ENCODE measurements around the gene PRPSAP2.
"Not testable (repeated sequence)": the region's sequence is repeated elsewhere in the genome, so short reads cannot be mapped to it uniquely, and the experiment has no call there.

PRPSAP2 gene

DNA sequence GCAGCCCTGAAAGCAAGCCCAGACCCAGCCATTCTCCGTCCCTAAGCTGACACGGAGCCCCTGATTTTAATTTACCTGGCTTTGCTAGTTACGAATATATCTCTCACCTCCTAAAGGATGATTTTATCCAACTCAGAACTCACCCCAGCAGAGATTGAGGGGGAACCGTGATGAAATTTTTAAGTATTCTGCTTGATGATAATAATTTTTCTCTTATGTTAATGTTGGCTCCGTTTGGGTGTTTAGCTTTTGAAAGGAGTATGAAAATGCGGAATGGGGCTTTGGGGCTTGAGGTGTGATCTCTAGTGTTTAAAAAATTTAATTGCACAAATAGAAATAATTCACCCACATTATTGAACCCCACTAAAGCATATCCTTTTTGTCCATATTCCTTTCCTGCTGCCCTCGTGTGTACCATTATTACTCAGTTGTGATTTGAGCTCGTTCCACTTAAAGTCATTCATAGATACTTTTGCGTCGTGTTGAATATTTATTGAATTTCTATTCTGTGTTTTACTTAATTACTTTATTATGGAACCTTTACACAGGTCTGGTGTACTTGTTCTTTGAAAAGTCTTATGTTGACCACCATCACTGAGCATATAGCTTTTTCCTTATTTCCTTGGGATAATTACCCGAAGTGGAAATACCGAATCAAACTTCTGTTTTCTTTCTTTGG is 775 bp downstream of the PRPSAP2 start:
- Histone ChIP-seq H3K4me3 (ENCODE audit: low read length) (peak overlapping the region; percentile 91), H3K9ac (ENCODE audit: low read depth, low read length) (peak overlapping the region; percentile 91), H3K4me1 (ENCODE audit: insufficient read depth, low read length) (no peaks in the 10 kb centered on the region), H3K9me3 (ENCODE audit: insufficient read depth, low read depth, low read length) (no peaks in the 10 kb centered on the region), H3K27me3 (ENCODE audit: insufficient read depth, low read length) (no peaks in the 10 kb centered on the region), H3K27ac (ENCODE audit: low read length) (peak overlapping the region; percentile 44), H3K36me3 (ENCODE audit: insufficient read depth, low read depth, low read length) (peaks cover 6% of the 10 kb centered on the region; the same call in 1 of the 2 replicates)

DNA sequence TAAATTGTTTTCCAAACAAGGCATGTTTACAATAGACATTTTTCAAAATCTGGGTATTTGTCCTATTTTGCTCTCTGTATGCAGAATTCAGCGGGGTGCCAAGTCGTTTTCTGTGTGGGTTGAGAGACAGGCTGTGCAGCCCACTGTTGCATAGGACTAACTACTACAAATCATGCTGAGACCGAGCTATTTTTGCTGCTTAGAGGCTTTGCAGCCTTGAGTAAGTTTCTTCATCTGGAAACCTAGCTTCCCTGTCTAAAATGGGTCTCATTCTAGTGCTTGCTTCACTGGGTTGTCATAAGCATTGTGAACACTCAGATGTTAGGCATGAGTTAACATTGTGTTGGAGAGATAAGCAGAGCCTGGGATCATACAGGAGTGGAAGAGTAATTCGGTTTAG is 1.3 kb downstream of the PRPSAP2 start:
- peaks cover 6% of the 10 kb centered on the region; the same call in 1 of the 2 replicates for H3K36me3 ChIP-seq (ENCODE audit: insufficient read depth, low read depth, low read length)
- H3K9me3 ChIP-seq (ENCODE audit: insufficient read depth, low read depth, low read length) = no peaks in the 10 kb centered on the region
- H3K9ac ChIP-seq (ENCODE audit: low read depth, low read length) = peak overlapping the region; percentile 91; the same call in 1 of the 2 replicates
- no peak overlapping the region for H3K27ac ChIP-seq (ENCODE audit: low read length)
- no peaks in the 10 kb centered on the region for H3K27me3 ChIP-seq (ENCODE audit: insufficient read depth, low read length)
- no peaks in the 10 kb centered on the region for H3K4me1 ChIP-seq (ENCODE audit: insufficient read depth, low read length)
- H3K4me3 ChIP-seq (ENCODE audit: low read length) = peak overlapping the region; percentile 91

DNA sequence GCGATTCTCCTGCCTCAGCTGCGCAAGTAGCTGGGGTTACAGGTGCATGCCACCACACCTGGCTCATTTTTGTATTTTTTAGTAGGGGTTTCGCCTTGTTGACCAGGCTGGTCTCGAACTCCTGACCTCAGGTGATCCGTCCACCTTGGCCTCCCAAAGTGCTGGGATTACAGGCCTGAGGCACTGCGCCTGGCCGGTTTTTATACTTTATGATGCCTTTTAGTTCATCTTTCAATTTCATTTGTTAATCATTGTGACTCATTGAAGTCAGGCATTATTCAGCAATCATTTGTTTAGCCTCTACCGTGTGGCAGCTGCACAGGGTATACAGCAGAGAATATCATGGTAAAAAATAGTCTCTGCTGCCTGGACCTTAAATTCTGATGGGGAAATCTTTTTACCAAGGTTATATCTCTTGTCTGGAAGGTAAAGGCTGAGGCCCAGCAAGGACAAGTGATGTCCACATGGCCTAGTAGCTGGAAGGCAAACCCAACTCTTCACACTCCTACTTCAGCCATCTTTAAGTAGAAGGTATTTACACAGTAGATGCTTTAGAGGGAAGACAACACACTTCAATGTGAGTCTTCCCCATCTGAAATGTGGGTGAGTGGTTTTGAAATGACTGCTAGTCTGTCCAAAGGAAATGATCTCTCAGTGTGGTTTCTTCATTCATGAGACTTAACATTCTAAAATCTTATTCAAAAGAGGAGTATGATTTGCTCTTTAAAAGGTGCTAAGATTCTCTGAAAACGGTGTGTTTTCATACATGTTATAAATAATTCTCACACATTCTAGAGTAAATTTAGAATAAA is 2.4 kb downstream of the PRPSAP2 start:
- Histone ChIP-seq H3K4me1 (ENCODE audit: insufficient read depth, low read length) (no peaks in the 10 kb centered on the region), H3K36me3 (ENCODE audit: insufficient read depth, low read depth, low read length) (peaks cover 9% of the 10 kb centered on the region; the same call in 1 of the 2 replicates), H3K4me3 (ENCODE audit: low read length) (no peak overlapping the region; the same call in 1 of the 2 replicates), H3K27me3 (ENCODE audit: insufficient read depth, low read length) (no peaks in the 10 kb centered on the region), H3K9ac (ENCODE audit: low read depth, low read length) (no peak overlapping the region), H3K27ac (ENCODE audit: low read length) (no peak overlapping the region), H3K9me3 (ENCODE audit: insufficient read depth, low read depth, low read length) (no peaks in the 10 kb centered on the region)

GRCh38 chr17:18862011-18862410 is 4.1 kb downstream of the PRPSAP2 start:
- no peaks in the 10 kb centered on the region for H3K4me1 ChIP-seq (ENCODE audit: insufficient read depth, low read length)
- H3K4me3 ChIP-seq (ENCODE audit: low read length) = no peak overlapping the region
- H3K36me3 ChIP-seq (ENCODE audit: insufficient read depth, low read depth, low read length) = peaks cover 20% of the 10 kb centered on the region
- no peak overlapping the region for H3K27ac ChIP-seq (ENCODE audit: low read length)
- no peak overlapping the region for H3K9ac ChIP-seq (ENCODE audit: low read depth, low read length)
- H3K27me3 ChIP-seq (ENCODE audit: insufficient read depth, low read length) = no peaks in the 10 kb centered on the region
- H3K9me3 ChIP-seq (ENCODE audit: insufficient read depth, low read depth, low read length) = no peaks in the 10 kb centered on the region

GRCh38 chr17:18864996-18865395 is 7.1 kb downstream of the PRPSAP2 start:
- H3K36me3 ChIP-seq (ENCODE audit: insufficient read depth, low read depth, low read length) = peaks cover 46% of the 10 kb centered on the region
- not testable (repeated sequence) for H3K9me3 ChIP-seq (ENCODE audit: insufficient read depth, low read depth, low read length); H3K27ac ChIP-seq (ENCODE audit: low read length); H3K4me3 ChIP-seq (ENCODE audit: low read length); H3K27me3 ChIP-seq (ENCODE audit: insufficient read depth, low read length); H3K4me1 ChIP-seq (ENCODE audit: insufficient read depth, low read length); H3K9ac ChIP-seq (ENCODE audit: low read depth, low read length)

DNA sequence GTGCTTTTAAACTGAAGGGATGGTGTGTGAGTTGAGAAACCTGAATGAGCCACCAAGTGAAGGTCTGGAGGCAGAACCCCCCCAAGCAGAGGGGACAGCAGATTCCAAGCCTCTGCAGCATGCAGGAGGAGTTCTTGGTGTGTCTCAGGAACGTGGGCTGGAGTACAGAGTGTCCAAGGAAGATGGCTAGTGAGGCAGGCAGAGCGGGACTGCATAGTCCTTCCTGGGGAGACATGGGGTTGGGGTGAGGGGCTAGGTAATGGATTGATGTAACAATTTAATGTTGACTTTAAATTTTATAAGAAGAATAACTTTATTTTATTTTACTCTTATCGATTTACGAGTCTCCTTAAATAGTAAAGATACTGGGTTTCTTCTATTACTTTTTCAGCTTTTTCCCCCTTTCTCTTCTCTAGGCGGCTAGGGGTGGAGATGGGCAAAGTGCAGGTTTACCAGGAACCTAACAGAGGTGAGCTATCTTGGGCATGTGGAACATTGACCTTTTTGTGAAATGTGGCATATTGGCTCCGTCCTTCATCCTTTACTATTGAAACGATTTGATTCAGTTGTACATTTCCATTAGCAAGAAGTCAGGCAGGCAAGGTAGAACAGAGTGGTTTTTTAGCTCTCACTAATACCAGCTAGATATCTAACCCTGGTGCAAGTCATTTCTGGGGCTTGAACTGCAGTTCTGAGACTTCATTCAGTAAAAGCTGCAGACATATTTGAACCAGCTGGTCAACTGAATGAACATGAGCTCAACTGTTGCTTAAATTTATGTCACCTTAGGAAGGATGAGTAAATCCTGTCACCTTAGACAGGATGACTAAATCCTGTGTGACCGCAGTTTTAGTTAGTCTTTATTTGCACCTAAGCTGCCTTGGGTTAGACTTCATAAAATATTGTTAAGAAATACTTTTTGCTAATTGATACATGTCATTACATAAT is 9.2 kb downstream of the PRPSAP2 start:
- H3K27ac ChIP-seq (ENCODE audit: low read length) = no peak overlapping the region
- peaks cover 56% of the 10 kb centered on the region for H3K36me3 ChIP-seq (ENCODE audit: insufficient read depth, low read depth, low read length)

GRCh38 chr17:18877104-18877645 is 19.2 kb downstream of the PRPSAP2 start:
- H3K9ac ChIP-seq (ENCODE audit: low read depth, low read length) = no peak overlapping the region
- H3K27ac ChIP-seq (ENCODE audit: low read length) = no peak overlapping the region
- no peaks in the 10 kb centered on the region for H3K4me1 ChIP-seq (ENCODE audit: insufficient read depth, low read length)
- H3K9me3 ChIP-seq (ENCODE audit: insufficient read depth, low read depth, low read length) = no peaks in the 10 kb centered on the region
- no peaks in the 10 kb centered on the region for H3K27me3 ChIP-seq (ENCODE audit: insufficient read depth, low read length)
- peaks cover 81% of the 10 kb centered on the region for H3K36me3 ChIP-seq (ENCODE audit: insufficient read depth, low read depth, low read length)
- H3K4me3 ChIP-seq (ENCODE audit: low read length) = no peak overlapping the region

More for the DNA sequence above, 9.2 kb downstream of the PRPSAP2 start:
- Histone ChIP-seq H3K27me3 (ENCODE audit: insufficient read depth, low read length) (no peaks in the 10 kb centered on the region), H3K4me1 (ENCODE audit: insufficient read depth, low read length) (no peaks in the 10 kb centered on the region), H3K9me3 (ENCODE audit: insufficient read depth, low read depth, low read length) (no peaks in the 10 kb centered on the region), H3K9ac (ENCODE audit: low read depth, low read length) (no peak overlapping the region), H3K4me3 (ENCODE audit: low read length) (no peak overlapping the region)

- no peak overlapping the region for H3K27ac ChIP-seq (ENCODE audit: low read length)
- H3K36me3 ChIP-seq (ENCODE audit: insufficient read depth, low read depth, low read length) = peaks cover 77% of the 10 kb centered on the region
- H3K4me1 ChIP-seq (ENCODE audit: insufficient read depth, low read length) = no peaks in the 10 kb centered on the region
- no peaks in the 10 kb centered on the region for H3K27me3 ChIP-seq (ENCODE audit: insufficient read depth, low read length)
- H3K4me3 ChIP-seq (ENCODE audit: low read length) = no peak overlapping the region
- H3K9ac ChIP-seq (ENCODE audit: low read depth, low read length) = no peak overlapping the region
- no peaks in the 10 kb centered on the region; the same call in 1 of the 2 replicates for H3K9me3 ChIP-seq (ENCODE audit: insufficient read depth, low read depth, low read length)
Measured at GRCh38 chr17:18888766-18889290, 30.9 kb downstream of the PRPSAP2 start.

DNA sequence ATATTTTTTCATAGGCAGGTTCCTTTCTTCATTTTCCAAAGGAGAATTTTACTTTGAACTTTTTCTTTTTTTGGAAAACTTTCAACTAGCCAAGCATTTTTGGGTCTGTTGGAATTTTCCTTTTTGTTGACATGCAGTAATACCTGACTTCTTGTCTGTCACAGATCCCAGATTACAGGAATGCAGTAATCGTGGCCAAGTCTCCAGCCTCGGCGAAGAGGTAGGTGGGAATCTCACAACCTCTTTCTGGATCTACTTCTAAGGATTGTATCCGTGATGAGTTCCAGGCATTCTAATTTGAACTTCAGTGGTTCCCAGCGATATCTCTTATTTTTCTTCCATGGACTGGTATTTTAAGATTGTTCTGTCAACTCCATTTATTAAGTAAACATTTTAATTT is 31.7 kb downstream of the PRPSAP2 start:
- Histone ChIP-seq H3K27me3 (ENCODE audit: insufficient read depth, low read length) (no peaks in the 10 kb centered on the region), H3K36me3 (ENCODE audit: insufficient read depth, low read depth, low read length) (peaks cover 72% of the 10 kb centered on the region), H3K4me1 (ENCODE audit: insufficient read depth, low read length) (no peaks in the 10 kb centered on the region), H3K27ac (ENCODE audit: low read length) (no peak overlapping the region), H3K9me3 (ENCODE audit: insufficient read depth, low read depth, low read length) (no peaks in the 10 kb centered on the region; the same call in 1 of the 2 replicates), H3K4me3 (ENCODE audit: low read length) (no peak overlapping the region), H3K9ac (ENCODE audit: low read depth, low read length) (no peak overlapping the region)

- Histone ChIP-seq H3K4me1 (ENCODE audit: insufficient read depth, low read length) (no peaks in the 10 kb centered on the region), H3K27me3 (ENCODE audit: insufficient read depth, low read length) (no peaks in the 10 kb centered on the region), H3K4me3 (ENCODE audit: low read length) (no peak overlapping the region), H3K27ac (ENCODE audit: low read length) (no peak overlapping the region), H3K9me3 (ENCODE audit: insufficient read depth, low read depth, low read length) (no peaks in the 10 kb centered on the region; the same call in 1 of the 2 replicates), H3K36me3 (ENCODE audit: insufficient read depth, low read depth, low read length) (peaks cover 64% of the 10 kb centered on the region), H3K9ac (ENCODE audit: low read depth, low read length) (no peak overlapping the region)
Measured at GRCh38 chr17:18891541-18891940, 33.6 kb downstream of the PRPSAP2 start.

- Histone ChIP-seq H3K9ac (ENCODE audit: low read depth, low read length) (no peak overlapping the region), H3K27me3 (ENCODE audit: insufficient read depth, low read length) (no peaks in the 10 kb centered on the region), H3K27ac (ENCODE audit: low read length) (no peak overlapping the region), H3K9me3 (ENCODE audit: insufficient read depth, low read depth, low read length) (no peaks in the 10 kb centered on the region), H3K36me3 (ENCODE audit: insufficient read depth, low read depth, low read length) (peaks cover 48% of the 10 kb centered on the region), H3K4me1 (ENCODE audit: insufficient read depth, low read length) (no peaks in the 10 kb centered on the region), H3K4me3 (ENCODE audit: low read length) (no peak overlapping the region)
Measured at GRCh38 chr17:18896146-18896545, 38.2 kb downstream of the PRPSAP2 start.

All from iPS-20b (cell line).